Frontal cortex (tissue), 4 donors: Measurements from ENCODE around the gene EFHC1. TPM values are rescaled to one million over a fixed set of nuclear protein-coding genes. Genes with fewer than 3 reads are reported as not detected.

ENCODE experiments used
- DNase-seq, 2 donors: peaks; one replicate each; pipeline ENCODE4 v3.0.0; 2012; ENCODE audit warnings: low spot score in 2 of 2
- FAIRE-seq: peaks from 2 replicates; lab custom pipeline; 2012; peaks lifted over from hg19 to GRCh38; lab: Jason Lieb, UNC
- total RNA-seq: library from RNA; depleted of rRNA; stranded (reverse); fragments of >200 nt; gene quantifications from one replicate; pipeline ENCODE4 v1.2.3, GENCODE V29; 2014
- donor health status: control.
- donor health status: control.
- donor health status: control.

The EFHC1 gene
- total RNA-seq, 1 donor from 2014 or later, result 22.4 TPM

DNA sequence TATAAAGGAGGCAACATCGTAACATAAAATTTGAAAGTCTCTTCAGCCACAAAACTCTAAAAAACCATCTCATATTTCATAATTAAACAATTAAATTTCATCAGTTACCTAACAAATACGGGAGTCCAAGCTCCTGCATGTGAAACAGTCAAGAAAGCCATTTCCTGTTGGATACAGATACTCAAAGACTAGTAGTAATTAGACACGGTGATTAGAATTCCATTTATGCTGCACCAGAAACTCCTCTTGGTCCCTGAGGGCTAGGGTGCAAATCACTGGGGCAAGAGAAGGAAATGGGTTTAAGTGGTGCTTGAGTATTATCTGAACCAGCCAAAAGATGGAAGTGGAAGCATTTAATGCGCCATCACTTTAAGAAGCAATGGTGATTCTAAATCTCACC lies 129.3 kb downstream of the EFHC1 start:
- no peak for FAIRE-seq
- no peak for DNase-seq

DNA sequence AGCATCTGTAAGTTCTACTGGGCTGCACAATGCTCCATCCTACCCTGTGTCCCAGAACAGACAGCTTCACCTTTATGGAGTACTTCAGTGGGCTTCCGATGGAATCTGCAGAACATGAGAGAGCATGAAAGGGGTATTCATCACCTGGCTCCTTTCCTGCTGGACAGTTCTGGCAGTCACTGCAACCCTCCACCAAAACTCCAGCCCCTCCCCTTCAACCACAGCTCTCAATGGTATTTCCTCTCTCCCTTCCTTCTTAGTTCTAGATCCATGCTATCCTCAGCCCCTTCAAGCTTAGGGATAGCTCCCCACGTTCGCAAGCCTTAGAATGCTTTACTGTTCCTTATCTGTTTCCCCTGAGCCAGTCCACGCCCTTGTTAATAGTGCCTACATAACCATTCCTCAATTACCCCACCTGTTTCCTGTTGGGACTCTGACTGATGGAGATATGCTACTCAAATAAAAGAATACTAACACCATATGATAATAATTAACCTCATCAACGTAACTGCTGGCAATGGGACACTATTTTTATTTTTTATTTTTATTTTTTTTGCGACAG lies 130.0 kb downstream of the EFHC1 start:
- DNase-seq, result no peak
- no peak for FAIRE-seq

DNA sequence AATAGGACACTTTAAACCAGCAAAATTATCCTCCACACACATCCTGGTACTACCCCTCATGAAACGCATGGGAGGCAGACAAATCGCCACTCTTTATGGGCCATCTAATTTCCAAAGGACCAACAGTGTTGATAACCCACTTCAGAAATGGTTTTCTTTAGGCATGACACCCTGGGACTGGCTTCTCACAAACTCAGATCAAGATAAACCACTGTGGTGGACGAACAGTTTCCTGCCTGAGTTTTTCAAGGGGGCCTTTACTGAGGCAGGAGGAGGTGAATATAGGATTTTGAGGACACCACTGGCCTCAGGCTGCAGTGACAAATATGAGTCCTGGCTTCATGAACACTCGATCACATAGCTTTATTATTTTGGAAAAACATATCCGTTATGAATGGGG lies 130.7 kb downstream of the EFHC1 start:
- DNase-seq (no peak), FAIRE-seq (no peak)

DNA sequence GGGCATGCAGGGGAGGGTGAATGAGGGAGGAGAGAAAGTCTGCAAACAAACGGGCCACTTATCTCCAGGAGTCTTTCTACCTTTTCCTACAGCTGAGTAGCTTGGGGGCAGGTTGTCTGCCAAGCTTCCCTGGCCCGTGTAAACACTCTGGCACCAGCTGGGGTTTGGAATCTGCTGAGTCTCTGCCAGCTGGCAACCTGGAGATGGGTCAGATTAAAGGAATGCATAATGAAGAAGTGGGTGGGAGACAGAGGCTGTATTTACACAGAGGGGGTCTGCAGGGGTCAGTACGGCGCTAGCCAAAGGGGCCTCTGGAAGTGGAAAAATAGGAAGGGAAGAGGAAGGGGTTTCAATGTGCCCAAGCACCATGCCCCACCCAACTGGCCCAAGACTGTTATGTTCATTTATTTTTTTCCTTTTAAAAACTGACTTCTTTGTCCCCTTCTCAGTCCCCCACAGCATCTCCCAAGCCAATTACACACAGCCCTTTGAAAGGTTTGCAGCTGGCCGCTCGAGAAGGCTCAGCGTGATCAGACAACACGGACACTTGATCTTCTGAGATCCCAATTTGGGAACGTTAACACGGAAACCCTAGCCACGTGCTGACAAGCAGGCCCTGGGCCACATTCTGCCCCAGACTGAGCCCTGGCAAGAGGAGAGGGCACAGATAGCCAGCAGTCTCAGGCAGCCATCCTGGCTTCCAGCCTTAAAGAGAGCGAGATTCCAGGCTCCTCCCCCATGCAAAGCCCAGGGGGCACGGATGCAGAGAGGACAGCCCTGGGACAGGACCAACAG lies 131.5 kb downstream of the EFHC1 start:
- DNase-seq, result no peak
- no peak for FAIRE-seq

DNA sequence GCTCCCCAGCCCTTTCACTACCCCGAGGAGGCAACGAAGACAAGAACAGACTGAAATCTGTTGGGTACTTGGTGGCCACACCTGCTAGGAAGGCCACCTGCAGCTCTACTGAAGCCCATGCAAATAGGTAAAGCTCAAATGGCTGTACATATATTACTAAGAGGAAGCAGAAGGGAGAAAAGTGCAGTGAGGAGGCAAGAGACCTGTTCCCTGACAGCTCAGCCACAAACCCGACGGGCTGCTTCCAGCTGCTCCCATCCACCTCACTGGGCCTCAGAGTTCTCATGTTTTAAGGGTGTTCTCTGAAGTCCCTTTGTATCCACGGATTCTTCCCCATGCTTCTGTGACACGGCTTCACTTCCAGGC lies 132.1 kb downstream of the EFHC1 start:
- DNase-seq (no peak), FAIRE-seq (no peak)

DNA sequence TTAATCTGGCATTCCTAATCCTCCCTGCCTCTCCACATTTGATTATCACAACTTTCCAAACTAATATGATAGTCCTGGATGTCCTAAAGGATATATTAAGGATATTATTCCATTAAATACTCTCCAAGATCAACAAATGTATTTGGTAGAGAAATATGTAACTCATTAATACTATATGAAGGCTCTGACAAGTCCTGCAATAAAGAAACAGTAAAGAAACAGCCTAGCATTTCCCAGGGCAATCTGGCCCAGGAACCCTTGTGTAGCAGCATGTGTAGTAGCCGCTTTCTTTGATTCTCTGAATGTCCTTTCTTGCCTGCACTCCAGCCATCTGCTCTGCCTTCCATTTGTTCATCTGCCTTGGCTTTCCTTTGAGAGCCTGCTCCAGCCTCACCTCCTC lies 133.0 kb downstream of the EFHC1 start:
- FAIRE-seq, result no peak
- no peak for DNase-seq

DNA sequence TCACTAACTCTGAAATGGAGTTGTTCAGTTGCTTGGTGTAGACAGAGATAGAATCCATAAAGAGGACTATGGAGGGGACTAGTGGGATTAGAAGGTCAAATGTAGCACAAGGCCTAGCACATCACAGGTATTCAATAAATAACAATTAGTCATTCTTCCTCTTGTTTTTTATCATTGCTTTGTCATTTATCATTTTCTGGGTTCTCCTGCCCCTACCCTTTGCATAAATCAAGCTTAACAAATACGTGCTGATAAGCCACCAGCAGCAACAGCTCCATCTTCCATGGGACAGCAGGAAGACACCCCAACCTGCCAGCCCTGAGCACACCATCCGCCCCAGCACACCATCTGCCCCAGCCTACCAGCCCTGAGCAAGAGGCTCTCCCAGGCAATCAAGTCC lies 133.6 kb downstream of the EFHC1 start:
- FAIRE-seq, result no peak

DNA sequence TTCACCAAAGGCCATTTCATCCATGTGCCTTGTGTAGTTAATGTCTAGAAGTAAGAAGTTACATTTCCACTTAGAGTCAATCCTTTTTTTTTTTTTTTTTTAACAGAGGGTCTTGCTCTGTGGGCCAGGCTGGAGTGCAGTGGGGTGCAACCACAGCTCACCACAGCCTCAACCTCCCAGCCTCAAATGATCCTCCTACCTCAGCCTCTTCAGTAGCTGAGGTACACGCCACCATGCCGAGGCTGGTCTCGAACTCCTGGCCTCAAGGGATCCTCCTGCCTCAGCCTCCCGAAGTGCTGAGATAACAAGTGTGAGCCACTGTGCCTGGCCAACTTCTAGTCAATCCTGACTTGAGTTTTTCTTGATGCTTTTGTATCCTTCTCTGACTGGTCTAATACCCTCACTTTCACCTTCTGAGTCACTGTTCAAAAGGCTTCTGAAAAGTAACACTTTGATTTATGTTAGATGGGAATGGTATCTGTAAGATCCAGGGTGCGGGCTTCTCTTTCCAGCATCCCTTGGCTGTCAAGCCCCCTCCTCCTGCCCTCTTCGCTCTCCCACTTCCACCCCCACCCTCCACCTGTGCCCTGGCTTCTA lies 134.6 kb downstream of the EFHC1 start:
- FAIRE-seq (no peak), DNase-seq (no peak)

More for the DNA sequence above, 133.6 kb downstream of the EFHC1 start:
- DNase-seq, result no peak

DNA sequence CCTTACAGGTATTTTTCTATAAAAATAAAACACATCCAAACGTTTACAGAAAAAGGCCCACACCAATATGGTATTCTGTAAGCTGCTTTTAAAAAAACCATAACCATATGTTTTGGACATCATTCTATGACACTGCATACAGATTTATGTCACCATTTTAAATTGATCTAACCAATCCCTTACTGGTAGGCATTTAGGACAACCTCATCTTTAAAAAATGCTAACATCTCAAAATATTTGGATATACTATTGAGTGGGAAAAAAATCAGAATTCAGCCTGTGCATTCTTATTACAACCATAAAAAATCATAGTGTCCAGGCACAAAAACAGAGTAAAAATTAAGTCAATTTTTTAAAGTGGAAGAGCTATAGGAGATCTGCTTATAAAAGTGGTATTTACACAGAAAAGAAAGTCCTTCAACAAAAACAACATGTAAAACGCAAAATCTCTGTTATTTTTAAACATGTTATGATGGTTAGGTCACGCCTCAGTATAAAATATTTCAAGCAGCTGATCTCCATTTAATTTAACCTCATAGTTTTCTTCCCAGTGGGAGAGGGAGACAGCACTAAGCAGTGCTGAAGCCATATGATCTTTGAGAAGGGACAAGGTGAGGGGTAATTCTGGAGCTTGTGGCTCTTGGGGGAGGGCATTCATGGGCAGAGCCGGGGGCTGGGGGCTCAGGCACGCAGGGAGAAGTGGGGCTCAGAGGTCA lies 135.5 kb downstream of the EFHC1 start:
- no peak for DNase-seq
- no peak for FAIRE-seq

DNA sequence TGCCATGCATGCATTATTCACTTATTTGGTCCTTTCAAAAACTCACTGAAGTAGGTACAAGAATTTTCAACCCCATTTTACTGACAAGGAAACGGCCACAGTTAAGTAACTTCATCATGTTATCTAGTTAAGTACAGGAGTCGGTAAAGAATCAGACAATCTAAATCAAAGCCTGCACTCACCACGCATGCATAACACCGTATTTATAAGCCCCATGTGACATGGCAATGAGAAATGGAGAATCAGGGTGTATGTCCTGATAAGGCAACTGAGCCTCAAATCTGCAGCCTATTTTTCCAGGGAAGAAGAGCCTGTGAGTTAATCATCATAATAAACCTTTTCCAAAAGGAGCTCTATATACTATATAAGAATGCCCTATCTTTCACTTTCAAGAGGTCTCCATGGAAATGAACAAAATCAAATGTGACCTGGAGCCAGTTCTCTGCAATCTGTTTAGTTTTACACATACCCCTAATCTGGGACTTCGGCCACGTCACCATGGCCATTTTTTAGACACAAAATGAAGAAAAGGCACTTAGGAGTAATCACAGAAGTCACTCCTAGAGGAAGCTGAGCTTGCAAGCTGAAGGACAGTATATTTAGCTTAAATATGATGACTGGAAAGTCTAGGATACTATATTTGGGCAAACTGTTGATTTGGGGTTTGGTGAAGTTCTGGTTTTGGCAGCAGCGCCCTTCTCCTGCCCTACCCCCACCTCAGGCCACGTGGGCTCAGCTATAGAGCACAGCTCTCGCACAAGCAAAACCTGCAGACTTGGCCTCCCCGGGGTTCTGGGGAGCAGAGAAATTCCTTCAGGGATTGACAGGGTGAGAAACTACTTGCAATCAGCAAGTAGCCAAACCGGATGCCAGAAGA lies 137.5 kb downstream of the EFHC1 start:
- DNase-seq (no peak), FAIRE-seq (no peak)

DNA sequence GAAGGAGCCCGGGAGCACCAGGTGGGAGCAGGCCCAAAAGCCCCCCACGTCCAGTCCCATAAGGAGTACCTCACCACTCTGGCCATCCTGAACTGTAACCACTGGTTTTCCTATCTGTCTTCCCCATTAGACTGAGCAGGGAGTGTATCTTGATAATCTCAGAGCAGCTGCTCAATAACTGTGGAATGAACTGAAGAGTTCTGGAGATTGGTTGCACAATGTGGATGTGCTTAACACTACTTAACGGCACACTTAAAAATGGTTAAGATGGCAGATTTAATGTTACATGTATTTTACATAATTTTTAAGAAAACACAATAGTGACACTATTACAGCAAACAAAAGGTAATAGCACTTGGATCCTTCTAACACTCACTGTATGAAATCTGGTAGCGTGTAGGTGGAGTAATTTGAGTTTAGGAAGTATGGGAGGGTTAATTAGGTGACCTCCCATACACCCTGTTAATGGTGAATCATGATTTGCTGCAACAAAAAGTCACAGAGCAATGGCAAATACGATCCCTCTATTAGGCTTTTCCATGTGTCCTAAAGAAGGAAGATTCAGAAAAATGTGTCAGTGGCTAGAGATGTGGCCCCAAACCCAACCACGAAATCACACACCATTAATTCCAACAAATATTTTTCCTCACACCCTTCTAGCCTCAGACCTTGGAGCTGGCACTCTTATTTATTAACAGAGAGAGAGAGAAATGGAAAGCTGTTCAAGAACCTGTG lies 138.3 kb downstream of the EFHC1 start:
- no peak for FAIRE-seq
- DNase-seq, result no peak

DNA sequence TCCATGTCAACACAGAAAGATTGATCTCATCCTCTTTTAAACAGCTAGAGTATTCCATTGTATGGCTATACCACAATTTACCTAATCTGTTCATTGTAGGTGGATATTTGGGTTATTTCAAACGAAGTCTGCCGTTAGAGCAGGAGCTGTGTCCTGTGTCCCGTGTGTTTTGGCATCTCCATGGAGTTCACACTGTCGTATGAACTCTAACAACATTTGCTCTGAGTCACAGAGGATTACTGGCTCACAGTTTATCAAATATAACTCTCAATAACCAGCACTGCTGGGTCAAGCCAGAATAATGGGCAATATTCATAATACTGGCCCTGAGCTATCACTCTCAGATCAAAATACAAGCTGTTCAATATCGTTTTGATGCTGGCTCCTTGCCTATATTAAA lies 140.3 kb downstream of the EFHC1 start:
- DNase-seq (no peak), FAIRE-seq (no peak)

DNA sequence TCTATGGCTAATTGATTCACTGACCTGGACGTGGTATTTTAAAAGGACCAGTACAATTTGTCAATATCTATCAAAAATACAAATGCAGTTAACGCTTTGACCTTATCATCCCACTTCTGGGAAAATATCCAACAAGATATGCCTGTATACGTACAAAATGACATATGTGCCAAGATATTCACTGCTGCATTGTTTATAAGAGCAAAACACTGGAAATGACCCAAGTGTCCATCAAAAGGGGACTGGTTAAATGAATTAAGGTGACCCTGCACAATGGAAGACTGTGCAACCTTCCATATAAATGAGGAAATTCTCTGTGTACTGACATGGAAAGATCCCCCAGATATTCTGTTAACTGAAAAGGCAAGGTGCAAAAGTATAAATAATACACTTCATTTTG lies 142.8 kb downstream of the EFHC1 start:
- DNase-seq (no peak), FAIRE-seq (no peak)

DNA sequence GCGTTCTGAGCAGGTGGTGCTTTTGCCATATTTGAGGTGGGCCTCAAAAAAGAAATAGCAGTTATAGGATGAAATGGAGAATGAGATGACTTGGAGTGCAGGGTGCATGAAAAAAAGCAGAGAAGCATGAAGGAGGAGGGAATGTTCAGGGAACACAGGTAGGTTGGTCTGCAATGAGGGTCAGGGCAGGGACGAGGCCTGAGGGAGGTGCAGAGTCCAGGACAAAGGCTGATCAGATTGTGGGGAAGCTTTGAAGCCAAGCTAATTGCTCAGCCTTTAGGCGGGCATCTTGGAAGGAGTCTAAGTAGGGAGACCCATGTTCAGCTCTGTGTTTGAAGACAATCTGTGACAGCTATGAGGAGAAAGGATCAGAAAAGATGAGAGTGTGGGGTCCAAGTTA lies 144.7 kb downstream of the EFHC1 start:
- no peak for FAIRE-seq
- no peak for DNase-seq

DNA sequence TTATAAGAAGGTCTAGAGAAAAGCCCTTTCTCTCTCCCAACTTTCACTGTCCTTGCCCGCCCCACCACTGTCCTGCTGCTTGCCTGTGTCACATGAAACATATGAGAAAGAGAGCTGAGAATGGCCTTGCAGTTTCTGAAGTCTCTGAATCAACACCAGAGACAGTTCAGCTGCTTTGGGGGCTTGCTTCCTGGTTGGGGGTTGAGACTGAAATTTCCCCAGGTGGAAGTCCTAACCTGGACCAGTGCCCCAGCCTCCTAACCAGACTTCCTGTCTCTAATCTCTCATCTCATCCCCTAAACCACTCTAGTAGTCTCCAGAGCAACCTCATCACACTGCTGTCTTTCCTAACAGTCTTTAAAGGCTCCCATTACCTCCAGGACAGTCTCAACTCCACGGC lies 146.1 kb downstream of the EFHC1 start:
- DNase-seq (no peak), FAIRE-seq (no peak)

DNA sequence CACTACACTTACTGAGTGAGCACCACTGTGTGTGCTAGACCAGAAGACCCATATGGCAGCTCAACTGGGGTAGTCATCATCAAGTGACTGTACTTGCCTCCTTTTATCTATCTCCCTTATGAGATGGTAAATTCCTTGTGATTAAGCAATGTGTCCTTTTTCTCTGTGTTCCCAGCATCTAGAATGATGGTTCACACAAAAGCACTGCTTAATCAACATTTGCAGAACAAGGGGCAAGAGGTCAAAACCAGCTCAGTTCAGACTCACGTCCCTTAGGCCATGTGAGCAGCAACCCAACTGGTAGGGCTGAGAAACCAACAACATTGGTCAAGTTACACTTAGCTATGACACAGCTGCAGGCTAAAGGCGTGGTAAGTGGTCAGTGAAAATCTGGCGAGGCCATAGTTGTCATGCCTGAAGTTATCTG lies 146.7 kb downstream of the EFHC1 start:
- DNase-seq, result no peak
- no peak for FAIRE-seq

DNA sequence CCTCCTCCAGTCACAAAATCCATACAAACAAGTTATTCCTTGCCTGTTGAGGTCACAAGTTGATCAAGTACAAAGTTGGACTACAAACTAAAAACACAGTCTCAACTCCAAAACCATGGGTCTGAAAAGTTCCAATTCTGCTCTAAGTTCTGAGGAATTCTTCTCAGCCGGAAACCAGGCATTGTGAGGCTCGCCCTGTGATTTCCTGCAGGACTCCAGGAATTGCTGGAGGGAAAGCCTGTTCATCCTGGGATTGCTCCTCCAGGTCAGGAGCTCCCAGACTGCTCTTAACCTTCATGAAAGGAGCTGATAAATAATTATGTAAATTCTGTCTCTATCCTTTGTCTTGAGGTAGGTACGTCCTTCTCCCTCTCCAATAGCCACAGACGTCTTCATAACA lies 148.2 kb downstream of the EFHC1 start:
- FAIRE-seq (no peak), DNase-seq (no peak)

DNA sequence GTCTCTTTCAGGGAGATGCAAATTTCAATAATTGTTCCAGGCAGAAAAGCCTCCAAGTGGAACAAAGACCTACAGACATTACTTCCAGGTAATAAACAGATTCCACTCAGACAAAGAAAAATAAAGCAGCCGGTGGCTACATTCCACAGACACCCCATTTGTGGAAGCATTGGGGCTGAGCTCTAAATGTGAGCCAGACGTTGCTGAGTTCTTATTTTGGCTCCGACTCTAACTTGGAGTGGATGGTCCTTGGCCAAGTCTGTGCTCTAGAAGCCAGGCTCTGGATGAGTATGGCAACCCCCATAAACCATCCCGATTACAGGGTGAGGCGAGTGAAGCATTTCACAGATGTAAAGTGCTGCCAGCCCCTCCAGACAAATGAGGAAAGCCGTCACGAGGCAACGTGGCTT lies 150.2 kb downstream of the EFHC1 start:
- FAIRE-seq, result no peak
- no peak for DNase-seq

DNA sequence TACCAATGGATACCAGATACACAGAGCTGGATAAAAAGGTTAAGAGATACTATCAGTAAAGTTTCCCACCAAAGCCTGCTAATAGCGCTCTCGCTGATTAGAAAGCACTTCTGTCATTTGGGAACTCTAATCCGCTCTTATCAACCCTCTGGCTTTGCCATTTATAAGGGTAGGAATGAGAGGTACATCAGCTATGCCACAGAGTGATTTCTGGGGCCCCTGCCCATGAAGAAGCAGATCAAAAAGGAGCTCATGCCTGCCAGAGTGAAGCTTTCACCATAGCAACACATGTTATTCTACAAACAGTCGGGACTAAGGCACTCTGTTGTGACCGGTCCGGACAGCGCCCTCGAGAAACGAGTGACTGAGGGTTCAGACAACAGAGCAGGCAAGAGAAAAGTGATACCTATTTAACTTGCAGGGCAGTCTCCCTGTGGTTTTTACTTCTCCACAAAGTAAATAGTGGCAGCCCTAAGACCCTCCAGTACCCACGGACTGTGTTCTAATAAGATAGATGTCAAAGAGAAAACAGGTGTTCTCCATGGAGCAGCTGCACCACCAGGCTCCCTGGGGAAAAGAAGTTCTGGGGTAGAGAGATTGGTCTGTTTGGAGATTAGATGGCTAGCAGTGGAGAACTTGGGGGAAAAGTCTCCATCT lies 151.1 kb downstream of the EFHC1 start:
- FAIRE-seq (no peak), DNase-seq (no peak)
